SK-N-SH treated with all-trans-retinoic acid at 6 μM for 48 hours (cell line): ENCODE results near the gene ZNF765.
"Not testable (repeated sequence)": the region's sequence is repeated elsewhere in the genome, so short reads cannot be mapped to it uniquely, and the experiment has no call there.

Experiments
- ARNTL ChIP-seq: fragments of 450-650 bp; formaldehyde crosslinking; IDR thresholded peaks from 2 replicates; pipeline ENCODE4 v1.5.0; 2020; ENCODE audit warnings: low read depth, mild to moderate bottlenecking, moderate library complexity, borderline replicate concordance
- ZC3H10 ChIP-seq: fragments of 250-450 bp; sonication (Bioruptor Pico); IDR thresholded peaks from 2 replicates; pipeline ENCODE4 v1.5.1; 2021; ENCODE audit warnings: mild to moderate bottlenecking, moderate library complexity

- not testable (repeated sequence) for TF ChIP-seq ARNTL (CRISPR knock-in tag); ZC3H10
Measured at GRCh38 chr19:53474832-53475231, 79.9 kb downstream of the ZNF765 start.
